HG03442 (cell line): ENCODE data around the gene LDLRAD2.

ENCODE experiments used
- ATAC-seq: cut with Tn5 transposase; IDR thresholded peaks from one replicate; pipeline ENCODE4 v1.9.1; 2021; ENCODE audit warnings: mild to moderate bottlenecking, moderate library complexity; ENCODE audit not compliant: unreplicated experiment

The LDLRAD2 gene

DNA sequence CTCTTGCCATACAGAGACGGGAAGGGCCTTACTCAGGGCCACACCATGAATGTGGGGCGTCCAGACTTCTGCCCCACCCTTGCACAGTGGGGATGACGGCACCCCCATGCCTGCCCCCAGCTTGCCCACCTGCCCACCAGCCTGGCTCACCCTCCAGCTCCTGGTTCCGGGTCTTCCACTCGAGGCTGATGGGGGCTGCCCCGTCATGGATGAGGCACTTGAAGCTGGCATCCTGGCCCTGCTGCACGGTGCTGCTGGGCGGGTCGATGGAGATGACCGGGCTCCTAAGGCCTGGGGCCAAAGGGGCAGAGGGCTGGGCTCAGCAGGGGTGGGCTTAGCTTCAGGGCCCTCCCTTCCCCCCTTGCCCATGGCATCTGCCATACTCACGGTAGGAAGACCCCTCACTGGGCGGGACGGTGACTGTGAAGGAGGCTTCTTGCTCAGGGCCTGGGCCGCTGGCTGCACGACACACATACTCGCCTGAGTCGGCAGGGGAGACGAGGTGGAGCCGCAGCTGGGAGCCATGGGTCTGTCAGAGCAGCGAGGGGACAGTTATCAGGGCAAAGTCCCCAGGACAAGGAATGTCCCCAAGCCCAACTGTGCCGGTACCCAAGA, 29.9 kb downstream of the LDLRAD2 start:
- no peak for ATAC-seq

DNA sequence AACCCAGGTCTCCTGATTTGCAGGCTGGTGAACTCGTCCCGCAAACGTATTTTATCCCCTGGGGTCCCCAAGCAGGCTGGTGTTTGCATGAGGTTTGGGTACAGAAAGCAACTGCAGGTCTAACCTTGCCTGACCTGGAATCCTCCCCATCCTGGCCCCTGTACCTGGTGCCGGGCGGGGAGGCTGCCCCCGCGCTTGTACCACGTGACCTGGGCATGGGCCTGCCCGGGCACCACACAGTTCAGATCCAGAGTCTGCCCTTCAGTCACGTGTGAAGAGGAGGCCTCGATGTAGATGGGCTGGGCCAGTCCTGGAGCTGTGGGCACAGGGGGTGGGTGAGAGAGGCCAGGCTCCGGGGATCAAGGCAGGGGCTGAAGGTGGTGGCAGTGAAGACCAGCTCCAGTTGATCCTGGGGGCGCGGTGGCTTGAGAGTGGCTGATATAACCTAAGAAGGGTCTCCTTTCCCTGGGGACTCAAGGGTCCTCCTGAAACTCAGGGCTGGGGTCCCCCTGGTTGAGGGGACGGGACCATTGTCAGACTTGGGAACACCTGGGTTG, 30.6 kb downstream of the LDLRAD2 start:
- no peak for ATAC-seq

DNA sequence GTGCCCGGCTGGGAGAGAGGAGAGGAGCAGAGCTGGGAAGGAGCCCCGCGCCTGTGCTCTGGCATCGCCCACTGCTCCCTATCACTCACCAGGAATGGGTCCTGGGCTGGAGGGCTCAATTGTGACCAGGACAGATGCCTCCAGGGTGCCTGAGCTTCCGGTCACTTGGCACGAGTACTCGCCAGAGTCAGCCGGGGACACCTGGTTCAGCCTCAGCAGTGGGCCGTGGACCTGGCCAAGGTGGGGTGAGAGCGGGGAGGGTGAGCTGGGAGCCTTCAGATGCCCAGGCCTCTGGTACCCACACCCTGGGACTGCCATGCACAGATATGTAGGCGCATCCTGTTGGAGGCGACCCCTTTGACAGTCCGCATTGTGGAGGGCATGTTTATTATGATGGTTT, 31.1 kb downstream of the LDLRAD2 start:
- no peak for ATAC-seq

DNA sequence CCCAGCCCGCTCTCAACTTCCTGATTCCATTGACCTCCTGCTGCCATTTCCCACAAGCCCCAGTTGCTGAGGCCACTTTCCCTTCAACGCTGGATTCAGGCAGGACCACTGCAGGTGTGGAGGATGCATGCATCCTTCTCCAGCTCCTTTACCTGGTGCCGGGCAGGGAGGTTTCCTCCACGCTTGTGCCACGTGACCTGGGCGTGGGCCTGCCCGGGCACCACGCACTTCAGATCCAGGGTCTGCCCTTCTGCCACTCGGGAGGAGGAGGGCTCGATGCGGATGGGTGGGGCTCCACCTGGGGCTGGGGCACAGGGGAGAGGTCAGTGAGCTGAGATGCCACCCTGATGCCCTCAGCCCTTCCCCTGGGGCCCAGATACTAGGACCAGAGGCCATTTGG, 31.9 kb downstream of the LDLRAD2 start:
- ATAC-seq, result no peak

DNA sequence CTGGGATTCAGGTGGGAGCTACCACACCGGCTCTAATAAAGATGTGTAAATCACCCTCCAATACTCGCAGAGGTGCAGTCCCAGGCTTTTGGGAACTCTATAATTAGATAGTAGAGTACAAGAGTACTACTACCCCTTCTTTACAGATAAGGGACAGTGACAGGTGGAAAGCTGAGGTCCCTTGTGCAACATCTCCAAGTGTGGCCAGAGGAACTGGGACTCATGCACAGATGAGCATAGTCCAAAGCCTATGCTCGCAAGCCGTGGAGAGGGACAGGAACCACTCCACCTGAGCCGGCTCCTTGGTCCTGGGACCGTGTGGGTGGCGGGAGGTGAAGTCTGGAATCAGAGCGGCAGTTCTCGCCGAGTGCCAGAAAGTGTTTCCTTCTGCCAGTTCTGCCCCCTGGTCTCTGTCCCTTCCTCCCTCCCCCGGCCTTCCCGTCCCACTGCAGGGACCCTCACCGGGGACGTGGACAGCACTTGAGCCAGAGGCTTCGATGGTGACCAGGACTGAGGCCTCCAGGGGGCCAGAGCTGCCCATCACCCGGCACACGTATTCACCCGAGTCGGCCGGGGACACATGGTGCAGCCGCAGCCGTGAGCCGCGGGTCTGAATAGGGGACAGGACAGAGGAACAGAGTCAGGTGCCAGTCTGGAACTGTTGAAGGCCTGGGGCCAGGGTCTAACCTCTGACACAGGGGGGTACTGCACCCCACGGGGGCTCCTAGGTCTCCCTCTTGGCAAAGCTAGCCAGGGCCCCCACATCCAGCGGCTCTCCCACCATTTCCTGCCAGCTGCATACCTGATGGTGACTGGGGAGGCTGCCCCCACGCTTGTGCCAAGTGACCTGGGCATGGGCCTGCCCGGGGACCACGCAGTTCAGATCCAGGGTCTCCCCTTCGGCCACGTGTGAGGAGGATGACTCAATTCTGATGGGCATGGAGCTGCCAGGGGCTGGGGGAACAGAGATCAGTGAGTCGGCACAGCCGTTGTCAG, 33.9 kb downstream of the LDLRAD2 start:
- ATAC-seq, result no peak

DNA sequence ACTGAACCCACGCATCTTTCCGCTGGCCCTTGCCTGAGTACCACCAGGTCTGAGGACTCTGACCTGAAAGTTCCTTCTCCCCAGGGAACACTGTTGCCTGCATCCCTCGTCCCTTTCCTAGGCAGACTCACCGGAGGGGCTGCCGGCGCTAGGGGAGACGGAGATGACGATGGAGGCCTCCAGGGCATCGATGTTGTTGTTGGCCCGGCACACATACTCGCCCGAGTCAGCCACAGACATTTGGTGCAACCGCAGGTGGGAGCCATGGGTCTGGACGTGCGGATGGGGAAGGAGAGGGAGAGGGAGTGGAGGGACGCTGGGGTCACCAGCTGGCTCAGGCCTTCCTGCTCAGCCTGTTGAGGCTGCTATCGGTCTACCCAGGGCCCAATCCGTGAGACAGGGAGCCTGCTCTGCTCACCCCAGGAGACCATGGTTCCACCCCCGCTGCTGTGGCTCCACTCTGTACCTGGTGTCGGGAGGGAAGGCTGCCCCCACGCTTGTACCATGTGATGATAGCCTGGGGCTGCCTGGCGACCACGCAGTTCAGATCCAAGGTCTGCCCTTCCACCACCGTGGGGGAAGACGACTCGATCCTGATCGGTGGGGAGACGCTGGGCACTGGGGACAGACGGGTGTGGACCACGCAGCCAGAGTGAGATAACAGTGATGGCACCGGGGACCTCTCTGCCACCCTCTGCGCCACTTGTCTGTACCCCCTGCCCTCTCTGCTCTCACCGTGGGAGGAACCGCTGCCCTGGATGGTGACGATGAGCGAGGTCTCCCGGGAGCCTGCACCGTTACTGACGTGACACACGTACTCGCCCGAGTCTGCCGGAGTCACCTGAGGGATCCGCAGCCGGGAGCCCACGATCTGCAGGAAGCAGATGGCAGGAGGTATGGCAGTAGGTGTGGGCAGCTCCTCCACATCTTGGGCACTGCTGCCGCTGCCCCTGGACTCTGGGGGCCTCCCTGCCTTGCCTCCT, 35.4 kb downstream of the LDLRAD2 start:
- no peak for ATAC-seq

DNA sequence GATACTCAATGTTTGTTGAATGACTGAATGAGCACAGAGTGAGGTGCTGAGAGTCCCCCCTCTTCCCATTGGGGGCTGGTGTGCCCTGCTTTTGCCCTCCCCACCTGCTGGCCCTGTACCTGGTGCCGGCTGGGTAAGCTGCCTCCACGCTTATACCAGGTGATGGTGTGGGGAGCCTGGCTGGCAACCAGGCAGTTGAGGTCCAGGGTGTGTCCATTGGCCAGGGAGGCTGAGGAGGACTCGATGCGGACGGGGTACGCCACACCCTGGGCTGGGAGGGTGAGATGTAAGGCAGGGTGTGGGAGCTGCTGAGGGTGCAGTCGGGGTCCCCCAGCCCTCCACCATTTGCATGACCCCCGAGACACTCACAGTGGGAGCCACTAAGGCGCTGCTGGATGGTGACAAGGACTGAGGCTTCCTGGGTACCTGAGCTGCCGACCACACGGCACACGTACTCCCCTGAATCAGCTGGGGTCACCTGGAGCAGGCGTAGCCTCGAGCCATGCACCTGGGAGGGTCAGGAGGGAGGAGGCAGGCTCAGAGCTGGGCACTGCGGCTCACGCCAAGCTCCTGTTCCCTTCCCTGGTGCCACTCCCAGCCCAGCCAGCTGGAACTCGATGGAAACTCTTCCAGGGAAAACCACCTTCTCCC, 36.6 kb downstream of the LDLRAD2 start:
- no peak for ATAC-seq

DNA sequence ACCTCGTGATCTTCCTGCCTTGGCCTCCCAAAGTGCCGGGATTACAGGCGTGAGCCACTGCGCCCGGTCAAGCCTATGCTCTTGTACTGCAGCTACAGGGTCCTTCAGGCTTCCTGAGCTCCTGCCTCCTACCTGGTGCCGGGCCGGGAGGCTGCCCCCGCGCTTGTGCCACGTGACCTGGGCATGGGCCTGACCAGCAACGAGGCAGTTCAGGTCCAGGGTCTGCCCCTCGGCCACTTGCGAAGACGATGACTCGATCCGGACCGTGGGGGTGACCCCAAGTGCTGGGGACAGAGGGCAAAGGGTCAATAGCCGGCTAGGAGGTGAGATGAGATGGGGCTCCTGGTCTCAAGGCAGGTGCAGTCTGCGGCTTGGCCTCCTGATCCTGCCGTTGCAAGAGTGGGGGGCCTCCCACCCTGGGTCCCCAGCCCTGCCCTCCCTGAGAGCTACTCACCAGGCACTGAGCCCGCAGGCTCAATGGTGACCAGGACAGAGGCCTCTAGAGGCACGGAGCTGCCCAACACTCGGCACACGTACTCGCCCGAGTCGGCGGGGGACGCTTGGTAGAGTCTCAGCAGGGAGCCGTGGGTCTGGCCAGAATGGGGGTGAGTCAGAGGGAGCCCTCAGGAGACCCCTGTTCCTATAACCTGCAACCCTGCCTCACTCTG, 38.0 kb downstream of the LDLRAD2 start:
- no peak for ATAC-seq

DNA sequence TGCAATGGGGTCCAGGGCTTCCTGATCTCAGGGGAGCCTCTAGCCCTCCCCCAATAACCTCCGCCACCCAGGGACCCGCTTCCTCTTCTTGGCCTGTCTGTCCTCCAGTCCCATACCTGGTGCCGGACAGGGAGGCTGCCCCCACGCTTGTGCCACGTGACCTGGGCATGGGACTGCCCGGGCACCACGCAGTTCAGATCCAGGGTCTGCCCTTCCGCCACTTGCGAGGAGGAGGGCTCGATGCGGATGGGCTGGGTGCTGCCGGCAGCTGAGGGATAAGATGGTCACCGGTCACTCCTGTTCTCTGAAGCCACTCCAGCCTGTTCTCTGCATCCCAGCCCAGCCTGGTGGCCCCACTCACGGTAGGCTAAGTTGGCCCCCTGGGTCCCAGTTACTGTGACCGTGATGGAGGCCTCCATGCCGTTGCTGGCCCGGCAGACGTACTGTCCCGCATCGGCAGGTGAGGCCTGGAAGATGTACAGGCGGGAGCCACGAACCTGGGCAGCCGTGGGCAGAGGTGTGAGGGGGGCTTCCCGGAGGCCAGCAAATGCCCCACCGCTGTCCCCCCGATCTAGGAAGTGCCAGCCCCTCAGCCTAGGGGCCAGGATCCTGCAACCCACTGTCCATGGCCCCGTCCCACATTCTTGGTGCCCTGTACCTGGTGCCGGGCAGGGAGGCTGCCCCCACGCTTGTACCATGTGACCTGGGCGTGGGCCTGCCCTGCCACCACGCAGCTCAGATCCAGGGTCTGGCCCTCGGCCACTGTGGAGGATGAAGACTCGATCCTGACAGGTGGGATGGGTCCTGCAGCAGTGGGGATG, 39.6 kb downstream of the LDLRAD2 start:
- ATAC-seq, result no peak

DNA sequence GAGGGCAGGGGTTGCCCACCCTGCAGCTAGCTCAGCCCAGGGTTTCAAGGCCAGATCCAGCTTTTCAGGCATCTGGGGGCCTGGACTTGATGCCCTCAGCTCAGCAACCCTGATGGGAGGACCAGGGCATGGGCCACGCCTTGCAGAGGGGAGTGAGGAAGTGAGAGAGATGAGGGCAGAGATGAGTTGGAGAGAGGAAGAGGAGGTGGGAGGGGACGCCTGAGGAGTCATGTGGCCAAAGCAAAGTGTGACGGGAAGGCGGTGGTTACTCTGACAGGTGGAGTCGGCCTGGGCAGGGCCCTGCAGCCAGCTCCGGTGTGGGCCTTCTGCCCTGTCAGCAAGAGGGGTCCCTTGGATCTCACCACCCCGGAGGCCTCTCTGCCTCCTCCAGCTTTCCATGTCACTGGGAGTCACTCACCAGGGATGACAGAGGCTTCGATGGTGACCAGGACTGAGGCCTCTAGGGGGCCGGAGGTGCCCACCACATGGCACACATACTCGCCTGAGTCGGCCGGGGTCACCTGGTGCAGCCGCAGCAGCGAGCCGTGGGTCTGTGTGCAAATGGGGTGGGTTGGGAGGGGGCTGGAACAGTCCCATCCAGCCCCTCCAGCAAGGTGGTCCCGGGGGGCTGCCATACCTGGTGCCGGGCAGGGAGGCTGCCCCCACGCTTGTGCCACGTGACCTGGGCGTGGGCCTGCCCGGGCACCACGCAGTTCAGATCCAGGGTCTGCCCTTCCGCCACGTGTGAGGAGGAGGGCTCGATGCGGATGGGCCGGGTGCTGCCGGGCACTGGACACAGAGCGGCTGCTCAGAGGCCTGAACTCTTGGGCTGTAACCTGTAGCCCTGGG, 40.4 kb downstream of the LDLRAD2 start:
- peak; percentile 53 for ATAC-seq

DNA sequence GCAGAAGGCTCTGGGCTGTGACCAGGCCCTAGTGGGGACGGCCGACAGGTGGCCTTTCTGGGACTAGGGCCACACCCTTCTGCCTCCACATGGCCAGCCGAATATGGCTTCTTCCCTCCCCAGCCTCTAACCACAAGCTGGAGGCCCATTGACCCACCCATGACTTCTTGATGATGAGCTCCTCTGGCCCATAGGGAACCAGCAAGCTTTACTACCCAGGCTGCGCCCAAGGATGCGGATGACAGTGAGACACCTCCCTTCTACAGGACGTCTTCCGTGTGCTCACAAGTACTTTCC, 41.0 kb downstream of the LDLRAD2 start:
- no peak for ATAC-seq

DNA sequence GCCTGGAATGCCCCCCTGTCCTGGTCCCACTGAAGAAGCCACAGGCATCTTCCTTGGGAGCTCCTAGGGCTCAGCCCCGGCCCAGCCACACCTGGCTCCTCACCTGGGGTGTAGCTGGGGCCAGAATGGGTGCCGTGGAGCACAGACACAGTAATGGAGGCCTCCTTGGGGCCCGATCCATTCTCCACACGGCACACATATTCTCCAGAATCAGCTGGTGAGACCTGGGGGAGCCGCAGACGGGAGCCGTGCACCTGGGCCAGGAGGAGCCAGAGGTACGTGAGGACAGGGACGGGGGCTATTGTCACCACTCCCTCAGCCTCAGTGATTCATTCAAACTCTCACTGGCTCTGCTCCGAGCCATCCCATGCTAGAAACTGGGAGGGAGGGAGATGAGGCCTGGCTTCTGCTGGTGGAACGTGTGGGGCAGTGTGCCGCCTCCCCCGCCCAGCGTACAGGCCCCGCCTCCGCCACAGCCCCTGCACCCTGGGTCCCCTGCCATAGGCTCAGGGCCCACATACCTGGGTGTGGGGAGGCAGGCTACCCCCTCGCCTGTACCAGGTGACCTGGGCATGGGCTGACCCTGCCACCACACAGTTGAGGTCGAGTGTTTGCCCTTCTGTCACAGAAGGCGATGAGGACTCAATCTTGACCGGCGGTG, 42.2 kb downstream of the LDLRAD2 start:
- ATAC-seq, result no peak

DNA sequence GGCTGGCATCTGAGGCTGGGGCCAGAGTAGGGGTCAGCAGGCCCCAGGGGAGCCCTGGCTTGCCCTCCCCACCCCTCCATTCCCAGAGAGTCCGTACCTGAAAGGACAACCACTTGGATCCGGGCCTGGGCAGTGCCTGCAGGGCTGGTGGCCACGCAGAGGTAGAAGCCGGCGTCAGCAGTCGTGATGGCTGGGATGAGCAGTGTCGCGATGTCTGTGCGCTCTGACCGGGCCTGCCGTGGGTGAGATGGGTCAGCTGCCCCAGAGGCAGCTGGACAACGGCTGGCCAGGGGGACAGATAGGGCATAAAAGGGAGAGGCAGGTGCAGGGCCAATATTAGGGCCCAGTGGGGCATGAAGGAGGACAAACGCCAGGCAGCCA, 42.7 kb downstream of the LDLRAD2 start:
- ATAC-seq, result no peak

DNA sequence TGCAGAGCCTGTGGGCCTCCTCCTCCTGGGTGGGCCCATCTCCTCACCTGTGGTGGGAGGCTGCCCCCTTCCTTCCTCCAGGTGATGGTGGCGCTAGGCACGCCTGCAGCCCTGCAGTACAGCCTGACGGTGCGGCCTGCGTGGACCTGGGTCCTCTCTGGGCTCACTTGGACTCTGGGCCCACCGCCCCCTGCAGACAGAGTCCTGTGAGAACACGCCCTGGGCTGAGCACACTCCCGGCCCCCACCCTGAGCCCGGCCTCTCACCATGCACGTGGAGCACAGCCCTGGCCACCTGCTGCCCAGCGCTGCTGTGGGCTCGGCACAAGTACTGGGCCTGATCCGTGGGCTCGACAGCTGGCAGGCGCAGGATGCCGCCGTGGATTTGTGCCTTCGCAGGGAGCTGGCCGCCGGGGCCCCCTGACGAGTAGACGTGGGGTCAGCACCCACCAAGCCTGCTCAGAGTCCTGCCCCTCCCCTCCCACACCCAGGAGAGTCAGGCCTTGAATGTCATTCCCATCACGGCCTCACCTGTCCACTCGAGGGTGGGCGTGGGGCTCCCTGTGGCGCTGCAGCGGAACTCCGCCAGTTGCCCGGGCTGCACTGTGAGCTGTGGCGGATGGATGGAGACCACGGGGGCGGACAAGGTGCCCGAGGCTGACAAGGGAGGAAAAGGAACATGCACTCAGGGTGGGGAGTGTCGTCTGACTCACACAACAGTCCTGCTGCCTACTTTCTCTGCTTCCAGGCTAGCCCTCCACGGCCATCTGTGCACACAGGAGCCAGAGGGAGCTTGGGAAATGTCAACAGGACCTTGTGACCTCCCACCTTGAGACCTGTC, 43.4 kb downstream of the LDLRAD2 start:
- no peak for ATAC-seq

DNA sequence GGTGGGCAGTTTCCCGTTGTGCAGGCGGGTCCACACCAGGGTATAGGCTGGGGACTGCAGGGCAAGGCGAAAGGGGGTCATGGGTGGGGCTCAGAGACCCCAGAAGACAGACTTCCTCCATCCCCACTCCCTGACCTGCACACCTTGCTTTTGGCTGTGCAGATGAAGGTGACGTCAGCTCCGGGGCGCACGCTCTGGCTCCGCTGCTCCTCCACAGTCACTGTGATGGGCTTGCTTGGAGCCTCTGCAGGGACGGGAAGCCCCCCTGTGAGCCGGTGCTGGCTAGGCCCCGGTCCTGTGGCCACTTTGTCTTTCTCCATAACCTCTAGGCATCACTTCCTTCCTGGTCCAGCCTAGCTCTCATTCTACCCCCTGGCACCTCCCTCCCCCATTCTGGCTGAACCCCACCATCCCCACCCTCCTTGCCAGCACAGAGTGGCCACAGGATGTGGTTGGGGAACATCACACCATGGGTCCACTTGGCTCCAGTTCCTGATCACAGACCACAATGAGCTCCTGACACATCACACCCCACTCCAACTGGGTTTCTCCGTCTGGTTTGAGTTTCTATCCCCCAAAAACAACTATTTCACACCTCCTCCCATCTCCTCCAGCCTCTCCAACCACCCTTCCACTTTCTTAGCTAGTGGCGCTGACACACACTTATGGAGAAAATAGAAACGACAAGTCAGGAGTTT, 45.2 kb downstream of the LDLRAD2 start:
- no peak for ATAC-seq
